Stimulated activated CD8-positive, alpha-beta memory T cell treated with anti-CD3 and anti-CD28 coated beads, Interleukin-2, amount 100 ng/mL, for 48 hours (primary cell): ENCODE results near the gene MN1.

ENCODE experiments used
- DNase-seq, 2 donors: peaks; one replicate each; pipeline ENCODE4 v3.0.0-alpha.2; 2020; ENCODE audit warnings: low read depth in 2 of 2

The MN1 gene

DNA sequence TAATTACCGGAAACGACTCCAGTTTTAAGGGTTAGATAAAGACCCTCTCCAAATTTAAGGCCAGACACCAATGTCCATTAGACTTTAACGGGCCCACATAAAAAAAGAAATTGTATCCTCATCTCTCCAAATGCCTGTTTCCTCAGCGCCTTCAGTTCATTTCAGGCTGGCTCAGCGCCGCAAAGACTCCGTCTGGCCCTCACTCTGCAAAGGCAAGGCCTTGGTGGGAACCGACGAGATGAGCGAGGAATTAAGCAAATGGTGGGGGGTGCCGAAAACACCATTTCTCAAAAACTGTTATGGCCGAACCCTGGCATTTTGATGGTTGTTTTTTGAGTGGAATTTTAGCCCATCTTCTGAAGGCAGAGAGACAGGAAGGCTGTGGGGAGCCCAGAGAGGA is 15.7 kb downstream of the MN1 start:
- no peak for DNase-seq

DNA sequence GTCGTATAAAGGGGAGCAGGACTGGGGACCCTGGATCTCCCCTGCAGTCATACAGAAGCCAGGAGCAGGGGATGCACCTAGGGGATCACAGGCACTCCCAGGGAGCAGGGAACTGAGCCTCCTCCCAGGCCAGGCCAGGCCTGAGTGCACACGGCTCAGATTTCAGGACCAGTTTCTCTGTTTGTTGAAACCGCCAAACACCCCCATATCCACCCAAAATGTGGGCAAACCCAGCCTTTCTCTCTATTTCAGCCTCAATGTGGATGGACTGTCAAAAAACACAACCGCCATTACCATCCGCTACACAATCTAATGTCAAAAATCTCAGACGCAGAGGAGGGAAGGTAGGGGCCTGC is 17.5 kb downstream of the MN1 start:
- no peak for DNase-seq

DNA sequence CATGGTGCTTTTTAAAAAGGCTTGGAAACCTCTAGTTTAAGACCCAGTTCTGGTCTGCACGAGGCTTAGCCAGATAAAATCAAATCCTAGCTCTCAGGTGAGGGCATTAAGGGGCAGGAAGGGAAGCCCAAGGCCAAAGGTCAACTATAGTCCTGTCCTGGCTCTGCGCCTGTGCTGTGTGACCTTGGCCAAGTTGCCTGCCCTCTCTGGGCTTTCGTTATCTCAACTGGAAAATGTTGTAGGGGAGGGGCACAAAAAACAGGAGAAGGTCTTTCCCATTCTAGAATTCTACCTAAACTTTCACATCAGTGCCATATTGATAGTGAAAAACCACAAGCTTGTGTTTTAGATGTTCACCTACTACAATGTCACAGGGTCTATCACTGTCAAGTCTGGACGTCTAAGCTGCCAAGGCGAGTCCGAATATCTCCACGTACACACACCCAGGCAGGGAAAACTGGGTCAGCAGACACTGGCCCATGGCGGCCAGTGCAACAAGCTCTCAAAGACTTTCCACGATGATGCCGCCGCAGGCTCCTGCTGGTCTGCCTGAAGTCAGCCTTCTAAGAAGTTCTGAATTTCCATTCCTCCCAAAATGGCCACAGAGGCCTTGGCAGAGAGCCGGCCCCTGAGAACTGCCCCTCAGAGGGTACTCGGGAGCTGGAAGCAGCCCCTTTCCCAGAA is 18.0 kb downstream of the MN1 start:
- no peak for DNase-seq

DNA sequence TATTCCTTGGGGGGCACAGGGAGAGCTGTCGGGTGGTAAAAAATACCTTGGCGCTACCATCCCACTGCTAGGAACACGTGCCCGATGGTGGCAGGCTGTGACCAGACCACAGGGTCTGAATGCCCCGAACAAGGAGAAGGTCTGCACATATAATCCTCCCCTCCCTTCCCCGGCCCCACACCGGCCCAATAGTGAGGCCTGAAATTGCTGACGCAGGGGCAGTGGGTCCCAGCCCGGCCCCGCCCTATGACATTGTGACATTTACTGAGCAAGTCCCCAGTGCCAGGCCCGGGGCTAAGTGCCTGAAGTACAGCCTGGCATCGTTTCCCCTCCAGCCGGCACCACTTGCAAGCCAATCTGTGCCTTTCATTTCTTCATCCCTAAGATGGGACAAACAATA is 19.5 kb downstream of the MN1 start:
- no peak for DNase-seq

DNA sequence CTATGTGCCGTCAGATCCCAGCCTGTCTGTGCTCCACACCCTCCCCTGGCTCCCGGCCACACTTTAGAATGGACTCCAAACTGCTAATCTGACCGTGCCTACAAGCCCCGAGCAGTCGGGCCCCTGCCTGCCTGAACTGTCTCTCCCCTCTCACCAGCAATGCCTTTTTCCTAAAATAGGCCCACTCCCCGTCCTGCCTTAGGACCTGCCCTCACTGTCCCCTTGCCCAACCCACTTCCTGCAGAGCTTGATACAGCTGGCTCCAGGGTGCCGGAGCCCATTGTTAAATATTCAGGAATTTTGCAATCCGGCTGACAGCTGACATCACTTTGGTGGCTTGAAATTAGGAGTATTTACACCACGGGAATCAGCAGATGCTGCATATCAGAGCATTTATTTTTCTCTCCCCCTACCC is 21.4 kb downstream of the MN1 start:
- DNase-seq: no peak

DNA sequence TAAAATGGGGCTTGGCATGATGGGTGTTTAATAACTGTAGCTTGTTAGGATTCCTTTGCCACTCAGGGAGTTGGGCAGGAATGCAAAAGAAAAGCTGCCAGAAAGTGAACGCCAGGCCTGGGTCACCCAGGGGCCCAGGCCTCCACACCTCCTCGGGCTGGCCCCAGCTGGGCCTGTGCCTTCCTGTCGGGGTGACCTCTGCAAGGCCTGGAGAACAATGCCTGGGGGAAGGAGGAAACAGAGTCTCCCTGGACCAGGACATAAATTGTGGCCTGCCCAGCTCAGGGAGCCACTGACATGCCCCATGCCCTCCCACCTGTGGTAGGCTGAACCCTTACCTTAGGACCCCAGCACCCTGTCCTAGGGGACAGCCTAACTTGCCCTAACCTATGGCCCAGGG is 21.9 kb downstream of the MN1 start:
- no peak for DNase-seq

DNA sequence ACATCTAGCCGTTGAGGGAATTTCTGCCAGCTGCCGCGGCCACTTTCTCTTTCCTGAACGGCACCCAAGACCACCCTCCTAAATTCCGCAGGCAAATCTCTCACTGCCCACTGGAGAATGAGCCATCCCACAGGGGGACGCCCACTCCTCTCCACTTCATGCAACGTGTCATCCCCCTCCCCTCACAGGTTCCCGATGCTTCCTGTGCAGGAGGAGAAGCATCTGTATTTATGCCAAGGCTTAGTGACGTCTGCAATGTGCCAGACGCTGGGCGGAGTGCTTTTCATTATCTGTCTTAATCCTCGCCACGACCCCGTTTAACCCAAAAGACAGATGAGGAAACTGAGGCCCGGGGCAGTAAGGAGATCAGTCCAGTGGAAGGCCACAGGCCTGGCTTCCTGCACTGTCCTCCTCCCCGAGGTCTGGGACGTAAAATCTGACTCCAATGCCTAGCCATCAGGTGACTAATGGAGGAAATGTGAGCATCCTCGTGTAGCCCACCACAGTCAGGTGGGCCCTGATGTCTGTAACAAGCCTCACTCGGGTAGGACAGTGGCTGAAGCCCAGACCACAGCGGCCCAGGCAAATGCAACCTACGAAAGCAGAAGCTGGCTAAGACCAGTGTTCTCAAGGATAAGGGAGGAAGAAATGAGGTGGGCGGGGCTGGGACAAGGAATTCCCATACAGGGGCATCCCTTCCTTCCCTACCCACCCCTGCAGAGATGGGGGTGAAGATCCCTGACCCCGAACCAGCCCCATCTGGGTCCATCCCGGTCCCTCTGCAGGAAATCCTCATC is 23.1 kb downstream of the MN1 start:
- no peak for DNase-seq

DNA sequence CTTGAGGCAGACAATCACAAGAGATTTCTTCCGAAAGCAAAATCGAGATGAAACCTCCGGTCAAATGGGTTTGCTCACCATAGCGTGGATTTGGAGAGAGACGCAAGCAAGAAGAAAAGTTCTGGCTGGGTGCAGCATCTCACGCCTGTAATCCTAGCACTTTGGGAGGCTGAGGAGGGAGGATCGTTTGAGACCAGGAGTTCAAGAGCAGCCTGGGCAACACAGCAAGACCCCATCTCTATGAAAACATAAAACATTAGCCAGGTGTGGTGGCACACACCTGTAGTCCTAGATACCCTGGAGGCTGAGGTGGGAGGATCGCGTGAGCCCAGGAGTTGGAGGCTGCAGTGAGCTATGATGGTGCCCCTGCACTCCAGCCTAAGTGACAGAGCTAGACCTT is 24.4 kb downstream of the MN1 start:
- no peak for DNase-seq

DNA sequence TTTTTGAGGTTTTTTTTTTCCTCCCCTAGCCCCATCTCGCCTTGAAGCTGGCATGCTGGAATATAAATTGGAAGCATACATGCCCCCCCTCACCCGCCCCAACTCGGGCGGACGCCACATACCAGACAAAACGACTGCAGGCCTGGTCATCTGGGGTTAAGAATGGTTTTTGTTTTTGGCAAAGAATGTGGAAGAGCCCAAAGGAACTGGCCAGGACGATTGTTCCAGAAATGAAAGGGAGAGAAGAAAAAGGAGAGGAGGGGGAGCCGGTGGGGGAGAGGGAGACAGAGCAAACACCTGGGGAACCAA is 25.0 kb downstream of the MN1 start:
- DNase-seq: no peak

DNA sequence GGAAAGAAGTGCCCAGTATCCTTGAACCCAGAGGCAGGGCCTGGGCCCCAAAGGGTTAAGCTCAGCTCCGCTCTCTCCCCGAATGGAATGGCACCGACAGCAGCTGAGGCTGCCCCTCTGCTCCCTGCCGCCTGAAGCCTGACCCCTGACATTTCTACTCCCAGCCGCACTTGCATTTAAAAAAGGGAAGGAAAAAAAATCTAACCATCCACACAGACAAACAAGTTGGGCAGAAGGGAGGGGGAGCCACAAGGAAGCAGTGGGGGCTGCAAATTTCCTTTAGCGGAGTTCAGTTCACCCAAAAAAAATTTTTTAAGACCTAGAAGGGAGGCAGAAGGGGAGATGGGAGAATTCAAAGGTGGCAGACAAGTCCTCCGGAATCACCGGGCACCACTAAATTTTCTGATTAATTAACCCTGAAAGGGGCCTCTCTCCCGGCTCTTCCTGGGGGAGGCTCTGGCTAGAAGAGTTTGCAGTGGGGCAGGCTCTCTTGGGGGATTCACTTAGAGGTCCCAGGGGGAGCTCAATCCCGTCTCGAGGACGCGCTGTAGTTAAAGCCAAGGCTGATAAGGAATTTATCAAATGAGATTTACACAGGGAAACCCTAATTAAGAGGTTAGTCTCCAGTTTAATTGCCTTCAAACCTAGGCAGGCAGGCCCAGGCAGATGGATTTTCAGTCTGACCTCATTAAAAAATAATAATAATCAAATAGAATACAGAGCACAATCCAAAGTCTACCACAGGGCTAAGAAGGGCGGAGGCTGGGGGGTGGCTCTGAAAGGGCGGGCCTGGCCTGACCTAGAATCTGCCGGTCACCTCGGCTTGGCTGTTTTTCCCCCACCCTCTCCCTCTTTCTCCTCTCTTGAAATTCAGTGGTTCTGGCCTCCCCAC is 25.6 kb downstream of the MN1 start:
- no peak for DNase-seq

DNA sequence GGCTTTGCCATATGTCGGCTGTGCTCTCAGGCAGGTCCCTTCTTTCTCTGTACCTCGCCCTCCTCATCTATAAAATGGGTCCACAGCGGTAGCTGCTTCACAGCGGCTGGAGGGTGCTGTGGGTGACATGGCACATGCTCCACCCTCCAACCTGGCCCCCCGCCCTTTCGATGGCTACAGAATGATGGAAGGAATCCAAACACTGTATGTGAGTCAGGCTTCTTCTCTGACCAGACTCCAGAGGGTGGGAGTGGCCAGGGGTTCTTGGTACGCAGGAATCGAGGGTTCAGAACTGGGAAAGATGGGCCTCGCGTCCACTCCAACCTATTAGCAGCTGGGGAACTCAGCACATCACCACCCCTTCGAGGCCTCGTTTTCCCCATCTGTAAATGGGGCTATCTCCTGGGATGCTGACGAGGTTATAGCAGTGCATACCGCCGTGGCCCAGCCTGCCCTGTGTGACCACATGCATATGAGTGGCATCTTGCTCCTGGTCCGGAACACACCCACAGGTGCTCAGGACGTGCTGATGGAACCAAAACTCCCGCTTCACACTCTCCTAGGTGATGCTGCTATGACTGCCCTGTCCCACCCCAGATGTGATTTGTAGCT is 26.4 kb downstream of the MN1 start:
- no peak for DNase-seq

DNA sequence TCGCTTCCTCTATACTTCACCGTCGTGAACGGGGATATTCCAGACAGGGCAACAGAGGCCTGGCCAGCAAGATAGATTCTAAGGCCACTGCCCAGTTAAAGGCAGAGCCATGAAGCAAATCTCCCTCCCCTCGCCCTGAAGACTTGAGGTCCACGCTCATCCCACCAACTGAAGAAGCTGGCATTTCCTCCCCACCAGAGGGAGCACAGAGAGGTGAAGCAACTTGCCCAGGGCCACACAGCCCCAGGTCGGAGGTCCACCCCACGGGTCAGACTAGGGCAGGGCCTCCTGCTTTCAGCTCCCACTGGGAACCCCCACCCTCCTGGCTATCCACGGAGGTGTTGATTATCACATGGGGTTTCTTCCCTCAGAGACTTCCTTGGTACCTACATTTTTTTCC is 27.4 kb downstream of the MN1 start:
- DNase-seq: no peak

DNA sequence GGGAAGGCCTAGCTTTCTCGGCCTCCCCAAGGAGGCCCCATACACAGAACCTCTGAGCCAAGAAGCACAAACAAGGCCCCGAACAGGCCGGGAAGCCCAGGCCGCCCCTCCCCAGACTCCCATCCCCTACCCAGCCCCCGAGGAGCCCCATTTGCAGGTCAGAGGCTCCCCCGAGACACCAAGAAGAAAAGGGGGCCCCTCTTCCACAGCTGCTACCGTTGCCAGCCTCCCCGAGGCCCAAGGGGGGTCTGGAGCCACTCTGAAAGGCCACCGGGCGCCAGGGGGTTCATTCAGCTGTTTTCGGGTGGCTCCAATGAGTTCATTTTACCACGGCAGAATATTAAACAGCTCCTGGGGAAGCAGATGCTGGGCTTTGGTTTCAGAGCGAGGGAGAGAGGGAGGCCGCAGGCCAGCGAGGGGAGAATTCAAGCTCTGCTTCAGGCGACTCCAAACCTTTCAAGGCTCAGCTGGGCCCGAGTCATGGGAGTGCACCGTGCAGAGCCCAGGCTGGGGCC is 28.5 kb downstream of the MN1 start:
- no peak for DNase-seq

DNA sequence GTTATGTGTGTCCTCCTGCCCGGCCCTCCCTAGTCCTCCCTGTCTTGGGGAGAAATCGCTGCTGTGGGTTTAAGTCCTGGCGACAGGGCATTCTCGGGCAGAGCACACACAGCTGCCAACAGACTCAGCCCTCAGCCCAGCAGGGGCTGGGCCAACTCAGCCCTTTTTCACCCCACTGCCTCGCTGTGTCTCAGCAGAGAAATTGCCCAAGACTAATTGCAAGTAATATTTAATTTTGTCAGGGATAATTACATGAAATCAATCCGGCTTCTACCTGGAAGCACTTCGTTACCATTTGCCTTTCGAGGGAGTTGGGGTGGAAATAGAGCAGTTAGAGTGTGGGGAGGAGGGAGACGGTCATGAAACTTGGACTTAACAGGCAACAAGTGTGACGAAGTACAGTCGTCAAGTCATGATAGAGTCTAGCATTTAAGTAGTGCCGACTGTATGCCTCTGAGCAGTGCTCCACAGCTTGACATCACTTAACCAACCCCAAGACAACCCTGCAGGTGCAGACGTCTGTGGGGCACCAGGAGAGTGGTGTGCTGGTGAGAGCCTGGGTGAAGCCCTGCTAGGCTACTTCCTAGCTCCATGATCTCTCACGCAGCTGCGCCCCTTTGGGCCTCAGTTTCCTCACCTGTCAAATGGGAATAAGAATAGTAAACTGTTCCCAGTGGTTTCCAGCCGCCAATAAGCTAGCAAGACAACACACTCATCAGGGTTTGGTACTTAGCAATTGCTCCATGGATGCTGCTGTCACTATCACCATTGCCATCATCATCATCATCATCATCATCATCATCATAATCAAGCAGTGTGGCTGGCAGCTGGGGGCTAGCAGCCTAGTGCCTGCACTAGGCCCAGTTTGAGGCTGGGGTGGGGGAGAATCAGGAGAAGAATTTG is 29.2 kb downstream of the MN1 start:
- DNase-seq: no peak

DNA sequence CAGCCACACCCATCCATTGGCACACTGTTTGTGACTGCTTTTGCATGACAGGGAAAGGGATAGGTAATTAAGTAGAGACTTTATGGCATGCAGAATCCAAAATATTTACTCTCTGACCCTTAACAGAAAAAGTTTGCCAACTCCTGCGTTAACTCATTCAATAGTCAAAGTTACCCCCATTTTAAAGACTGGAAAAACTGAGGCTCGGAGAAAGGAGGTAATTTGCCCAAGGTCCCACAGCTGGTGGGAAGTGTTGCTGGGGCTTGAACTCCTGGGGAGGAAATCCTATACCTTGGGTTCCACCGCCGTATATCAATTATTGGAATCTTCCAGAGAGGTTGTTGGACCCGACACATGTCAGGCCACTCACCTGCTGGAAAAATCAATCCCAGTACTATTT is 29.9 kb downstream of the MN1 start:
- no peak for DNase-seq

DNA sequence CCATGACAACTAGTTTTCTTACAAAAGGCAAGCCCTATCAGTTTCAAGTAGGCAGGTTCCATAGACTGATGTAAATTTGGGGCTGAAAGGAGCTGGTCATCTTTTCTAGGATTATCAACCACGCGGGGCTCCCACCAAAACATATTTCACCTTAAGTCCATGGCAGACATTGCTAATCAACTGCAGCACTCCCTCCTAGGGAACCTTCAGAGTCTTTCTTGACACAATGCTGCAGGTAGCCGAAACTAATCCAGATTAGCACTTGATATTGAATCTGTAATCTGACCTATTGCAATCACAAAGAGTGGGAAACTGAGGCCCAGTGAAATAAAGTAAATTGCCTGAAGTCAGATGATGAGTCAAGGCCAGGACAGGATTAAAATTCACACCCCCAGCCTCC is 32.5 kb downstream of the MN1 start:
- DNase-seq: no peak

DNA sequence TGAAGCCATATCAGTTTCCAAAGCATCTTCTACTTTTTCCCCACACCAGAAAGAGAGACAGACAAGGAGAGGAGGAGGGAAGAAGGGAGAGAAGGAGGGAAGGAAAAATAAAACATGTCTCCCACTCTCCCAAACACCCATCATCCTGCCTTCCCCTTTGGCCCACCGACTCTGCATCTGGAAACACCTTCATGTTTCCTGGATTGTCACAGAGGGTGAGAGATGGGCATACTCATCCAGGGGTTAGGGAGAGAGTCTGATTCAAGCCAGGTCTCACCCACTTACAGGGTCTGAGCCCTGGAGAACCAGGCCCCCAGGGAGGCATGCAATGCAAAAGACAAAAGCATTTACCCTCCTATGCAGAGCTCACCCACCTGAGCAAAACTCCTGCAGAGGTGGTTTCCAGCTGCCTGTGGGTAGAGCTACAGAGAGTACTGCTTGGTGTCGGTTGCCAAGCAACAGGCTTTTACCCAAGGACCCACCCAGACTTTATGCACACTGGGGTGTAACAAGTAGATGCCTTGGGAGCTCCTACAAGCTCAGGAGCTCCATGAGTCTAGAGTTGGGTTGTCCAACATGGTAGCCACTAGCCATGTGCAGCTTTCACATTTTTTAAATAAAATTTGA is 33.4 kb downstream of the MN1 start:
- DNase-seq: no peak

DNA sequence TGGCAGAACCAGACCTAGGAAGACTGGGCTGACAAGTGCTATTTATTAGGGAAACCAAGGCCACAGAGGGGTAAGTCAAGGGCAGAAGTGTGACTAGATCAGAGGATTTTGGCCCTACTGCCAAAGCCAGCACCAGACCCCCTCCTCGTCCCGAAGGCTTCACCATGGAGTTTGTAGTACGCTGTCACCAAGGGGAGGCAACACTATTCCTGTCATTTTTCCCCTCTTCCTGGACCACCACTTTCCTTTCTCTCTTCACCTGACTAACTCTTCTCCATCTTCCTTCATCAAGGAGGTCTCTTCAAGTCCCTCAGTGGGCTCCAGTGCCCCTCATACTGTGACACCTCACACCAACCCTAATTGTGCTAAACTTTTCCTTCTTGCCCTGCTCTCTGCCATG is 34.9 kb downstream of the MN1 start:
- DNase-seq: no peak

DNA sequence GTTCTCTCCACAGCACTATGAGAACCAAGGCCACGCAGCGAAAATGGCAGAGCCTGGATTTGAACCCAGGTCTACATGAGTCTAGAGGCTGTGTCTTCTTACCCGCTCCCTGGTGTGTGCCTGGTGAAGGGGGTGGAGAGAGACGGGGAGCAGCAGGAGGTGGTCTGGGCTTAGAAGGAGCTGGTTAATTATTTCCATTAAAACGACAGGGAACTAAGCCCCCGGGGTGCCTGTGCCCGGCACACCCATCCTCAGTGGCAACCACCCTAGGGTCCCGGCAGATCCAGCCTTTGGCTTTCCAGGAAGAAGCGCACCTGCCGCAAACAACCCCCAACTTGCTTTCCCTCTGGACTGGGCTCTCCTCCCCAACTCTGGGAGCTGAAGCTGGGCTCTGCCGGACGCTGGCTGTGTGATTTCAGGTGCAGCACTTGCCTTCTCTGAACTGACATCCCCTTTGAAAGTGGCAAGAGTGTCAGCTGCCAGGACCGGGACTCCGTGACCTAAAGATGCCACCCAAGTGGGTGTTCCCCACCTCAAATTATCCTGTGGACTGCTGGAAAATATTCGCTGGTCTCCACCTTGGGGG is 35.8 kb downstream of the MN1 start:
- DNase-seq: no peak

DNA sequence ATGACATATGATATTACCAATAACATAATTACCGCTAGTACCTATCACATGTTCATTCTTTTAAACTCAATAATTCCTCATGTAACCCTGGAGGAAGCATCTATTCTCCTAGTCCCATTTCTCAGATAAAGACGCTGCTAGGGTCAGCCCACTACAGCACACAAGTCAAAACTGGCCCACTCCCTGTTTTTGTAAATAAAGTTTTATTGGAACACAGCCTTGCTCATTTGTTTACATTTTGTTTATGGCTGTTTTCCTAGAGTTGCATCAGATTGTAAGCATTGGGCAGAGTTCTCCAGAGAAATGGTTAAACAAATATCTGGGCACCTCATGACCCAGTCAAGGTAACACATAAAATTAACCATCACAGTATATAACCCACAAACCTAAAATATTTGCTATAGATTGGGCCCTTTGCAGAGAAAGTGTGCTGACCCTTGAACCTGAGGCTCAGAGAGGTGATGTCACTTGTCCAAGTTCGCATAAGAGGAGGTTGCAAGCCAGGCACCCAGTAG is 36.8 kb downstream of the MN1 start:
- DNase-seq: no peak
